SK-N-SH (cell line): ENCODE data around the gene VSIG10L2. TPM values are rescaled to one million over a fixed set of nuclear protein-coding genes. Genes with fewer than 3 reads are reported as not detected.

Source experiments
- CTCF ChIA-PET: fragments of 300-600, 350-600 bp; formaldehyde crosslinking; extraction: SDS; loops from one replicate; lab custom pipeline; 2021; lab: Yijun Ruan, JAX
- POLR2A ChIA-PET: fragments of 350-600 bp; sonication (Branson Sonifier 250); formaldehyde crosslinking; extraction: SDS; loops from one replicate; lab custom pipeline; 2020; ENCODE audit warnings: antibody characterized with exemption, inconsistent platforms; lab: Yijun Ruan, JAX
- DNase-seq: peaks from one replicate; pipeline ENCODE4 v3.0.0; 2012
- H2AFZ ChIP-seq: fragments of 200-600 bp; sonication (generic); 2 replicates; pipeline ENCODE4 v1.8.1; 2016; ENCODE audit warnings: antibody characterized with exemption, mild to moderate bottlenecking, low read depth
- H3F3A ChIP-seq: fragments of 200-600 bp; sonication (generic); replicated peaks from 2 replicates; pipeline ENCODE3; 2016; ENCODE audit warnings: antibody characterized with exemption, mild to moderate bottlenecking; ENCODE audit not compliant: insufficient read depth
- H3K27ac ChIP-seq, 2 experiments: fragments of 200-500 bp in 1 of 2; fragments of 200-600 bp in 1 of 2; sonication (Bioruptor generic) in 1 of 2; sonication (generic), shearing (Covaris generic) in 1 of 2; 2 replicates each; pipeline versions ENCODE4 v1.5.1 to v1.6.1; 2014 to 2016; ENCODE audit warnings: low read depth in 2 of 2, inconsistent platforms in 1 of 2, low read length in 1 of 2, mild to moderate bottlenecking in 1 of 2, mixed read lengths in 1 of 2
- H3K27me3 ChIP-seq: fragments of 200-600 bp; sonication (generic), shearing (Covaris generic); 2 replicates; pipeline ENCODE4 v1.6.1; 2016; ENCODE audit warnings: mixed run types; ENCODE audit not compliant: insufficient read depth
- H3K36me3 ChIP-seq, 2 experiments: fragments of 200-500 bp in 1 of 2; fragments of 200-600 bp in 1 of 2; sonication (Bioruptor generic) in 1 of 2; sonication (generic) in 1 of 2; replicated peaks in 1 of 2; 2 replicates each; pipeline versions ENCODE3 to v1.5.1; 2014 to 2016; ENCODE audit warnings: low read length in 1 of 2, mild to moderate bottlenecking in 1 of 2; ENCODE audit not compliant: insufficient read depth in 2 of 2, control insufficient read depth in 1 of 2
- H3K4me1 ChIP-seq, 2 experiments: fragments of 200-500 bp in 1 of 2; fragments of 200-600 bp in 1 of 2; sonication (Bioruptor generic) in 1 of 2; sonication (generic), shearing (Covaris generic) in 1 of 2; 2 replicates each; pipeline versions ENCODE4 v1.5.1 to v1.6.1; 2014 to 2016; ENCODE audit warnings: low read depth in 1 of 2, low read length in 1 of 2, mixed run types in 1 of 2; ENCODE audit not compliant: insufficient read depth in 2 of 2, control insufficient read depth in 1 of 2
- H3K4me2 ChIP-seq: fragments of 200-600 bp; sonication (generic), shearing (Covaris generic); 2 replicates; pipeline ENCODE4 v1.6.1; 2017; ENCODE audit warnings: mixed run types
- H3K4me3 ChIP-seq, 2 experiments: fragments of 200-500 bp in 1 of 2; fragments of 200-600 bp in 1 of 2; sonication (Bioruptor generic) in 1 of 2; sonication (generic), shearing (Covaris generic) in 1 of 2; 2 replicates each; pipeline versions ENCODE4 v1.5.1 to v1.8.1; 2014 to 2016; ENCODE audit warnings: low read depth in 2 of 2, inconsistent platforms in 1 of 2, low read length in 1 of 2, mild to moderate bottlenecking in 1 of 2, mixed read lengths in 1 of 2, moderate library complexity in 1 of 2
- H3K79me2 ChIP-seq: fragments of 200-600 bp; sonication (generic); 2 replicates; pipeline ENCODE4 v1.8.1; 2017; ENCODE audit warnings: mild to moderate bottlenecking; ENCODE audit not compliant: insufficient read depth
- H3K9ac ChIP-seq: fragments of 200-600 bp; sonication (generic); 2 replicates; pipeline ENCODE4 v1.6.1; 2017; ENCODE audit warnings: mixed run types
- H3K9me2 ChIP-seq: fragments of 200-600 bp; sonication (generic); 2 replicates; pipeline ENCODE4 v1.6.1; 2017; ENCODE audit warnings: mixed run types
- H3K9me3 ChIP-seq: fragments of 200-600 bp; sonication (generic); 2 replicates; pipeline ENCODE4 v1.6.1; 2017; ENCODE audit warnings: mixed run types, mild to moderate bottlenecking, moderate library complexity
- H4K20me1 ChIP-seq: fragments of 200-600 bp; sonication (generic); 2 replicates; pipeline ENCODE4 v1.6.1; 2017; ENCODE audit warnings: mild to moderate bottlenecking, mixed run types; ENCODE audit not compliant: insufficient read depth
- CHD2 ChIP-seq: fragments of 150-350 bp; IDR thresholded peaks from 2 replicates; pipeline ENCODE4 v1.6.1; 2018; ENCODE audit warnings: low read length; ENCODE audit not compliant: partially characterized antibody
- ELF1 ChIP-seq: IDR thresholded peaks from 2 replicates; pipeline ENCODE4 v1.4.0; 2012
- EZH2phosphoT487 ChIP-seq: fragments of 200-600 bp; sonication (generic); IDR thresholded peaks from 2 replicates; pipeline ENCODE4 v1.6.1; 2017; ENCODE audit warnings: low read depth, mixed run types, mild to moderate bottlenecking, antibody characterized with exemption, moderate library complexity, borderline replicate concordance
- FOSL2 ChIP-seq: IDR thresholded peaks from 2 replicates; pipeline ENCODE4 v1.4.0; 2012; ENCODE audit warnings: low read depth, mild to moderate bottlenecking, moderate library complexity, borderline replicate concordance
- FOXJ3 ChIP-seq: sonication (generic); formaldehyde crosslinking; IDR thresholded peaks from 2 replicates; pipeline ENCODE4 v1.5.1; 2020; ENCODE audit warnings: mild to moderate bottlenecking, missing genetic modification reagents
- FOXM1 ChIP-seq: IDR thresholded peaks from 2 replicates; pipeline ENCODE4 v1.4.0; 2012; ENCODE audit warnings: low read depth, mild to moderate bottlenecking
- MEF2A ChIP-seq: IDR thresholded peaks from 2 replicates; pipeline ENCODE4 v1.4.0; 2012; ENCODE audit warnings: low read depth, borderline replicate concordance
- MXI1 ChIP-seq: IDR thresholded peaks from 2 replicates; pipeline ENCODE4 v1.6.1; 2012; ENCODE audit warnings: mild to moderate bottlenecking, low read depth, low read length, improper control_type of control experiment
- RFX5 ChIP-seq: IDR thresholded peaks from 2 replicates; pipeline ENCODE4 v1.6.1; 2012; ENCODE audit warnings: mild to moderate bottlenecking, improper control_type of control experiment, low read length
- RXRA ChIP-seq: IDR thresholded peaks from 2 replicates; pipeline ENCODE4 v1.4.0; 2012; ENCODE audit warnings: low read depth, mild to moderate bottlenecking, borderline replicate concordance
- SIN3A ChIP-seq: IDR thresholded peaks from 2 replicates; pipeline ENCODE4 v1.6.1; 2012; ENCODE audit warnings: low read depth, mild to moderate bottlenecking, low read length, moderate library complexity, borderline replicate concordance
- SMC3 ChIP-seq: IDR thresholded peaks from 2 replicates; pipeline ENCODE4 v1.6.1; 2012; ENCODE audit warnings: low read depth, low read length, improper control_type of control experiment
- TCF12 ChIP-seq: IDR thresholded peaks from 2 replicates; pipeline ENCODE4 v1.4.0; 2012
- TEAD4 ChIP-seq: IDR thresholded peaks from 2 replicates; pipeline ENCODE4 v1.4.0; 2012; ENCODE audit warnings: mild to moderate bottlenecking, borderline replicate concordance; ENCODE audit not compliant: insufficient read depth
- YY1 ChIP-seq: IDR thresholded peaks from 2 replicates; pipeline ENCODE4 v1.4.0; 2012; ENCODE audit warnings: low read depth, mild to moderate bottlenecking
- WGBS: methylation state at CpG from one replicate; pipeline ENCODE4 v1.1.6; 2017; ENCODE audit warnings: low lambda C conversion rate; 5-methylcytosine and 5-hydroxymethylcytosine counted together
- polyA plus RNA-seq, 3 experiments: library from polyadenylated mRNA; depleted of rRNA; stranded (reverse); fragments of >200 nt; gene quantifications; 2 replicates each; pipeline ENCODE4 v1.2.3, GENCODE V29; 2012
- TF ChIP-seq, protein P1 (sequence below): fragments of 200-600 bp; sonication (generic); IDR thresholded peaks from 2 replicates; pipeline ENCODE4 v1.6.1; 2017; ENCODE audit warnings: antibody characterized with exemption, mild to moderate bottlenecking, moderate library complexity
- TF ChIP-seq, protein P2 (sequence below): IDR thresholded peaks from 2 replicates; pipeline ENCODE4 v1.4.0; 2012; ENCODE audit warnings: low read depth
- TF ChIP-seq, protein P3 (sequence below): fragments of 150-350 bp; IDR thresholded peaks from 2 replicates; pipeline ENCODE4 v1.6.1; 2016; ENCODE audit warnings: mild to moderate bottlenecking, low read depth, low read length

The VSIG10L2 gene
- polyA plus RNA-seq, 1 of the 3 experiments (the other 2 are of a cell fraction) = 0.02 TPM

DNA sequence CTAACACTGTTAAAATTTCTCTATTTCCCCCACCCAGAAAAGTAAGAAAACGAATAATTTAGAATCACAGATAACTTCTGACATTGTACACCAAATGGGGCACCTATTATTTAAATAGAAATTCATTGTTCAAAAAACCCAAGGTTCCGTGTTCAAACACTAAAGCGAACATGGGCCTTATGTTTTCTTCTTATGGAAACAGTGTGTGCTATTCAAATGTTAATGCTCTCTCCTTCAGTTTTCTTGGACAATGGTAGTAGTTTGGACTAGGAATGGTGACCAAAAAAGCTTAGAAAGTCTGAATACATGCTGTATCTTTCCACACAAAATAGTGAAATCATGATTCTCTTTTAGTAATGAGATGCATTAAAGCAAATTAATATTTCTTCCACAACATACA lies 33.7 kb downstream of the VSIG10L2 start:
- POLR2A ChIA-PET = no interaction called here
- Histone ChIP-seq H3F3A (no peaks in the 10 kb centered on the region), H3K79me2 (no peaks in the 10 kb centered on the region), H3K36me3 (peaks cover 0 to 31% of the 10 kb centered on the region in 2 experiments), H3K4me1 (no peaks in the 10 kb centered on the region; a peak in 1 of 4 replicates), H3K27me3 (no peaks in the 10 kb centered on the region), H2AFZ (no peak overlapping the region), H3K9me2 (no peaks in the 10 kb centered on the region), H3K4me2 (no peak overlapping the region), H3K27ac (no peak overlapping the region), H4K20me1 (no peaks in the 10 kb centered on the region), H3K9ac (no peak overlapping the region), H3K9me3 (no peaks in the 10 kb centered on the region), H3K4me3 (no peak overlapping the region)
- TF ChIP-seq EZH2phosphoT487 = no peak
- no peak for TF ChIP-seq CHD2
- no peak for TF ChIP-seq MEF2A
- TF ChIP-seq YY1 = no peak
- no peak for TF ChIP-seq SIN3A
- TF ChIP-seq, protein P1, sequence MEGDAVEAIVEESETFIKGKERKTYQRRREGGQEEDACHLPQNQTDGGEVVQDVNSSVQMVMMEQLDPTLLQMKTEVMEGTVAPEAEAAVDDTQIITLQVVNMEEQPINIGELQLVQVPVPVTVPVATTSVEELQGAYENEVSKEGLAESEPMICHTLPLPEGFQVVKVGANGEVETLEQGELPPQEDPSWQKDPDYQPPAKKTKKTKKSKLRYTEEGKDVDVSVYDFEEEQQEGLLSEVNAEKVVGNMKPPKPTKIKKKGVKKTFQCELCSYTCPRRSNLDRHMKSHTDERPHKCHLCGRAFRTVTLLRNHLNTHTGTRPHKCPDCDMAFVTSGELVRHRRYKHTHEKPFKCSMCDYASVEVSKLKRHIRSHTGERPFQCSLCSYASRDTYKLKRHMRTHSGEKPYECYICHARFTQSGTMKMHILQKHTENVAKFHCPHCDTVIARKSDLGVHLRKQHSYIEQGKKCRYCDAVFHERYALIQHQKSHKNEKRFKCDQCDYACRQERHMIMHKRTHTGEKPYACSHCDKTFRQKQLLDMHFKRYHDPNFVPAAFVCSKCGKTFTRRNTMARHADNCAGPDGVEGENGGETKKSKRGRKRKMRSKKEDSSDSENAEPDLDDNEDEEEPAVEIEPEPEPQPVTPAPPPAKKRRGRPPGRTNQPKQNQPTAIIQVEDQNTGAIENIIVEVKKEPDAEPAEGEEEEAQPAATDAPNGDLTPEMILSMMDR = no peak
- TF ChIP-seq RFX5 = no peak
- TF ChIP-seq TEAD4 = no peak
- no peak for TF ChIP-seq FOXM1
- TF ChIP-seq, protein P2, sequence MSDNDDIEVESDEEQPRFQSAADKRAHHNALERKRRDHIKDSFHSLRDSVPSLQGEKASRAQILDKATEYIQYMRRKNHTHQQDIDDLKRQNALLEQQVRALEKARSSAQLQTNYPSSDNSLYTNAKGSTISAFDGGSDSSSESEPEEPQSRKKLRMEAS = no peak
- TF ChIP-seq MXI1 = no peak
- TF ChIP-seq, protein P3, sequence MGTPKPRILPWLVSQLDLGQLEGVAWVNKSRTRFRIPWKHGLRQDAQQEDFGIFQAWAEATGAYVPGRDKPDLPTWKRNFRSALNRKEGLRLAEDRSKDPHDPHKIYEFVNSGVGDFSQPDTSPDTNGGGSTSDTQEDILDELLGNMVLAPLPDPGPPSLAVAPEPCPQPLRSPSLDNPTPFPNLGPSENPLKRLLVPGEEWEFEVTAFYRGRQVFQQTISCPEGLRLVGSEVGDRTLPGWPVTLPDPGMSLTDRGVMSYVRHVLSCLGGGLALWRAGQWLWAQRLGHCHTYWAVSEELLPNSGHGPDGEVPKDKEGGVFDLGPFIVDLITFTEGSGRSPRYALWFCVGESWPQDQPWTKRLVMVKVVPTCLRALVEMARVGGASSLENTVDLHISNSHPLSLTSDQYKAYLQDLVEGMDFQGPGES = no peak
- no peak for TF ChIP-seq FOXJ3
- no peak for DNase-seq
- CTCF ChIA-PET = no interaction called here
- 82% methylated on average over 3 of the region's 3 CpGs for WGBS

DNA sequence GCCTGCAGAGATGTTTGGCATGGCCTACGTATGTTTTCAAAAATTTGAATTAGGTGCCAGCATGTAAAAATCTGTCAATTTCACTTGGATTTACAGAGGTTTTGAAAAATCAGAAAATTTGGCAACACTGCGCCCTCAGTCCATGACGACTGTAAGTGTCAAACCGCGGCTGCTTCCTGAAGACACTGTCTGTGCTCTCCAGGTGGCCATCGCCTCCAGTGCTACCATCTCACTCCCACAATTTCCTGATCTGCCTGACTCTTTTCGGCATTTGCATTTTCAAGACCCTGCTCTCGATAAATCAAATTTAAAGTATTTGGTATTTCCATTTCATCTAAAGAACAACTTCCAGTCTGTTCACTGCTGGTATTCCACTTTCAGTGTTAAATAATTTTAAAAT lies 34.6 kb downstream of the VSIG10L2 start:
- WGBS = 97% methylated on average over 8 of the region's 8 CpGs
- CTCF ChIA-PET = no interaction called here
- POLR2A ChIA-PET = no interaction called here

More for the DNA sequence above, 34.6 kb downstream of the VSIG10L2 start:
- Histone ChIP-seq H3F3A (no peaks in the 10 kb centered on the region), H3K79me2 (no peaks in the 10 kb centered on the region), H3K4me1 (no peaks in the 10 kb centered on the region; a peak in 1 of 4 replicates), H3K36me3 (peaks cover 0 to 31% of the 10 kb centered on the region in 2 experiments), H3K27me3 (no peaks in the 10 kb centered on the region), H3K27ac (no peak overlapping the region), H2AFZ (no peak overlapping the region), H3K9me2 (no peaks in the 10 kb centered on the region), H3K4me3 (no peak overlapping the region), H3K4me2 (no peak overlapping the region), H3K9ac (no peak overlapping the region), H4K20me1 (no peaks in the 10 kb centered on the region), H3K9me3 (no peaks in the 10 kb centered on the region)
- DNase-seq = no peak
- TF ChIP-seq TCF12 (no peak), RXRA (no peak), ELF1 (no peak), SMC3 (no peak), FOSL2 (no peak)
